DOHH2 (cell line): Measurements from ENCODE around the gene GLYR1.

Source experiments
- H3F3A ChIP-seq: fragments of 200-600 bp; sonication (generic), shearing (Covaris generic); 2 replicates; pipeline ENCODE4 v1.6.0; 2016; ENCODE audit warnings: antibody characterized with exemption, mild to moderate bottlenecking; ENCODE audit not compliant: control insufficient read depth, insufficient read depth
- H3K27ac ChIP-seq: fragments of 200-600 bp; sonication (generic); 2 replicates; pipeline ENCODE4 v1.5.1; 2014; ENCODE audit warnings: low read depth, mild to moderate bottlenecking, low read length, moderate library complexity
- H3K27me3 ChIP-seq: fragments of 200-600 bp; sonication (generic); 2 replicates; pipeline ENCODE4 v1.6.1; 2014; ENCODE audit warnings: mild to moderate bottlenecking, low read length, mixed read lengths; ENCODE audit not compliant: control insufficient read depth
- H3K36me3 ChIP-seq: fragments of 200-600 bp; sonication (generic); 2 replicates; pipeline ENCODE4 v1.6.1; 2014; ENCODE audit warnings: mild to moderate bottlenecking, low read length, moderate library complexity, mixed read lengths; ENCODE audit not compliant: control insufficient read depth
- H3K4me1 ChIP-seq: fragments of 200-600 bp; sonication (generic); 2 replicates; pipeline ENCODE4 v1.6.1; 2014; ENCODE audit warnings: mild to moderate bottlenecking, low read length, mixed read lengths; ENCODE audit not compliant: control insufficient read depth
- H3K4me2 ChIP-seq: fragments of 200-600 bp; sonication (generic); 2 replicates; pipeline ENCODE4 v1.6.0; 2014; ENCODE audit warnings: mild to moderate bottlenecking, low read length, moderate library complexity
- H3K4me3 ChIP-seq: fragments of 200-600 bp; sonication (generic); 2 replicates; pipeline ENCODE4 v1.5.1; 2014; ENCODE audit warnings: mild to moderate bottlenecking, low read length, mixed read lengths
- H3K79me2 ChIP-seq: fragments of 200-600 bp; sonication (generic); 2 replicates; pipeline ENCODE4 v1.6.1; 2014; ENCODE audit warnings: mild to moderate bottlenecking, low read length, mixed read lengths; ENCODE audit not compliant: control insufficient read depth
- H3K9me2 ChIP-seq: fragments of 200-600 bp; sonication (generic); replicated peaks from 2 replicates; pipeline ENCODE4 v1.6.1; 2014; ENCODE audit warnings: mild to moderate bottlenecking, low read length, mixed read lengths; ENCODE audit not compliant: control insufficient read depth
- H3K9me3 ChIP-seq: fragments of 200-600 bp; sonication (generic); 2 replicates; pipeline ENCODE4 v1.6.1; 2014; ENCODE audit warnings: antibody characterized with exemption, low read length, mixed read lengths; ENCODE audit not compliant: control insufficient read depth, insufficient read depth
- H4K20me1 ChIP-seq: fragments of 200-600 bp; sonication (generic); 2 replicates; pipeline ENCODE4 v1.6.0; 2014; ENCODE audit warnings: low read depth, mild to moderate bottlenecking, antibody characterized with exemption, low read length, moderate library complexity; ENCODE audit not compliant: control insufficient read depth, insufficient read depth
- CTCF ChIP-seq: fragments of 200-600 bp; sonication (generic); IDR thresholded peaks from one replicate; pipeline ENCODE4 v1.5.1; 2014; ENCODE audit warnings: antibody characterized with exemption, mild to moderate bottlenecking, low read depth, low read length; ENCODE audit not compliant: poor library complexity, severe bottlenecking
- EZH2phosphoT487 ChIP-seq: fragments of 200-600 bp; sonication (generic); IDR thresholded peaks from 2 replicates; pipeline ENCODE4 v1.6.1; 2017; ENCODE audit warnings: borderline replicate concordance, mild to moderate bottlenecking, antibody characterized with exemption, low read length, moderate library complexity, mixed read lengths

GLYR1 gene

GRCh38 chr16:4866586-4866985 lies 19.5 kb upstream of the GLYR1 start:
- H3K9me2 ChIP-seq = no peaks in the 10 kb centered on the region
- peaks cover 4% of the 10 kb centered on the region; the same call in 1 of the 2 replicates for H4K20me1 ChIP-seq
- H3K36me3 ChIP-seq = peaks cover 65% of the 10 kb centered on the region
- H3K4me1 ChIP-seq = no peaks in the 10 kb centered on the region
- no peaks in the 10 kb centered on the region for H3F3A ChIP-seq
- H3K9me3 ChIP-seq = no peaks in the 10 kb centered on the region
- no peak overlapping the region for H3K4me2 ChIP-seq
- no peak overlapping the region for H3K4me3 ChIP-seq
- H3K79me2 ChIP-seq = peaks cover 81% of the 10 kb centered on the region
- no peak overlapping the region for H3K27ac ChIP-seq
- TF ChIP-seq EZH2phosphoT487 (no peak), CTCF (no peak)
- no peaks in the 10 kb centered on the region for H3K27me3 ChIP-seq

GRCh38 chr16:4865231-4865860 lies 18.3 kb upstream of the GLYR1 start:
- Histone ChIP-seq H3K9me3 (no peaks in the 10 kb centered on the region), H3K4me2 (no peak overlapping the region), H3K36me3 (peaks cover 67% of the 10 kb centered on the region), H3K4me1 (no peaks in the 10 kb centered on the region), H3K79me2 (peaks cover 92% of the 10 kb centered on the region), H3K27ac (no peak overlapping the region), H3K4me3 (no peak overlapping the region), H3F3A (no peaks in the 10 kb centered on the region), H4K20me1 (peaks cover 4% of the 10 kb centered on the region; the same call in 1 of the 2 replicates), H3K9me2 (no peaks in the 10 kb centered on the region), H3K27me3 (no peaks in the 10 kb centered on the region)
- no peak for TF ChIP-seq CTCF
- no peak for TF ChIP-seq EZH2phosphoT487

- TF ChIP-seq EZH2phosphoT487 = no peak
- no peak for TF ChIP-seq CTCF
- Histone ChIP-seq H3K9me3 (no peaks in the 10 kb centered on the region), H3K79me2 (peaks cover 92% of the 10 kb centered on the region), H4K20me1 (peaks cover 4% of the 10 kb centered on the region; the same call in 1 of the 2 replicates), H3K36me3 (peaks cover 67% of the 10 kb centered on the region), H3K27me3 (no peaks in the 10 kb centered on the region), H3K4me3 (no peak overlapping the region), H3K27ac (no peak overlapping the region), H3K4me2 (no peak overlapping the region), H3K4me1 (no peaks in the 10 kb centered on the region), H3K9me2 (no peaks in the 10 kb centered on the region), H3F3A (no peaks in the 10 kb centered on the region)
Observed at GRCh38 chr16:4864728-4865127, 17.6 kb upstream of the GLYR1 start.
